WTC11 (cell line): ENCODE measurements around the gene ENAH.

ENCODE experiments used
- CTCF ChIP-seq: fragments of 200-600 bp; IDR thresholded peaks from 2 replicates; pipeline ENCODE4 v1.8.0; 2022; ENCODE audit warnings: antibody characterized with exemption
- E2F1 ChIP-seq: sonication (generic); formaldehyde crosslinking; IDR thresholded peaks from 2 replicates; pipeline ENCODE4 v1.8.0; 2022; ENCODE audit warnings: mild to moderate bottlenecking, missing genetic modification reagents
- FOXP1 ChIP-seq: sonication (generic); formaldehyde crosslinking; IDR thresholded peaks from 2 replicates; pipeline ENCODE4 v1.8.0; 2022; ENCODE audit warnings: missing genetic modification reagents, mild to moderate bottlenecking, moderate library complexity, borderline replicate concordance
- HMGXB4 ChIP-seq: sonication (generic); formaldehyde crosslinking; IDR thresholded peaks from 2 replicates; pipeline ENCODE4 v1.8.1; 2023; ENCODE audit warnings: mild to moderate bottlenecking, moderate library complexity, missing genetic modification reagents
- JUN ChIP-seq: sonication (generic); formaldehyde crosslinking; IDR thresholded peaks from 2 replicates; pipeline ENCODE4 v1.8.0; 2023; ENCODE audit warnings: mild to moderate bottlenecking, missing genetic modification reagents
- MLX ChIP-seq: sonication (generic); formaldehyde crosslinking; IDR thresholded peaks from 2 replicates; pipeline ENCODE4 v1.8.1; 2023; ENCODE audit warnings: mild to moderate bottlenecking, missing genetic modification reagents, moderate library complexity
- NFYB ChIP-seq: sonication (generic); formaldehyde crosslinking; conservative IDR thresholded peaks from 2 replicates; pipeline ENCODE4 v1.8.0; 2022; ENCODE audit warnings: low read depth, missing genetic modification reagents
- NR2C2 ChIP-seq: sonication (generic); formaldehyde crosslinking; IDR thresholded peaks from 2 replicates; pipeline ENCODE4 v1.8.0; 2022; ENCODE audit warnings: mild to moderate bottlenecking, missing genetic modification reagents
- PRDM15 ChIP-seq: sonication (generic); formaldehyde crosslinking; IDR thresholded peaks from 2 replicates; pipeline ENCODE4 v1.8.0; 2022; ENCODE audit warnings: missing genetic modification reagents
- ZBTB21 ChIP-seq: sonication (generic); formaldehyde crosslinking; IDR thresholded peaks from 2 replicates; pipeline ENCODE4 v1.8.1; 2023; ENCODE audit warnings: mild to moderate bottlenecking, missing genetic modification reagents, borderline replicate concordance
- ZNF416 ChIP-seq: fragments of 250-450 bp; sonication (Bioruptor Pico); IDR thresholded peaks from 2 replicates; pipeline ENCODE4 v1.9.0; 2021; ENCODE audit warnings: mild to moderate bottlenecking, inconsistent platforms

- no peak for TF ChIP-seq FOXP1
- TF ChIP-seq PRDM15 (CRISPR knock-in tag) = no peak
- TF ChIP-seq NR2C2 (CRISPR knock-in tag) = no peak
- TF ChIP-seq CTCF = no peak
- no peak for TF ChIP-seq HMGXB4 (CRISPR knock-in tag)
- no peak for TF ChIP-seq MLX (CRISPR knock-in tag)
- no peak for TF ChIP-seq ZNF416
- TF ChIP-seq ZBTB21 (CRISPR knock-in tag) = no peak
- no peak for TF ChIP-seq NFYB (CRISPR knock-in tag)
- no peak for TF ChIP-seq E2F1 (CRISPR knock-in tag)
- TF ChIP-seq JUN (CRISPR knock-in tag) = no peak
Measured at GRCh38 chr1:225458222-225458631, 194.7 kb downstream of the ENAH start.
